ENCODE data around the gene PPT2. TPM values are rescaled to one million over a fixed set of nuclear protein-coding genes. Genes with fewer than 3 reads are reported as not detected.

PPT2 gene
- total RNA-seq, 1 experiment from 2014 or later, result 70.9 TPM

- Histone ChIP-seq H3K27me3 (replicated peaks; ENCODE audit: insufficient read depth, low read depth, low read length, poor library complexity) (no peaks in the 10 kb centered on the region), H3K9me3 (ENCODE audit: low read depth, low read length, poor library complexity, severe bottlenecking) (no peaks in the 10 kb centered on the region), H3K27ac (ENCODE audit: low read depth, low read length, poor library complexity, severe bottlenecking) (no peak overlapping the region), H3K4me1 (ENCODE audit: insufficient read depth, low read length, poor library complexity, severe bottlenecking) (peaks cover 3% of the 10 kb centered on the region), H3K36me3 (ENCODE audit: insufficient read depth, low read length, poor library complexity, severe bottlenecking) (no peaks in the 10 kb centered on the region), H3K4me3 (ENCODE audit: low read depth, low read length, poor library complexity, severe bottlenecking) (no peak overlapping the region)
- intact Hi-C loops (cut with micrococcal nuclease; ENCODE audit: unreplicated experiment), result no loop called here
- TF ChIP-seq EZH2 (IDR thresholded peaks at IDR 0.05; ENCODE audit: borderline replicate concordance, low read depth, low read length, poor library complexity, severe bottlenecking), result no peak
- no peak for TF ChIP-seq CTCF (conservative IDR thresholded peaks at IDR 0.05; ENCODE audit: low read depth, low read length)
- BruUV-seq (replicated peaks), result no TSS peak
- POLR2A ChIA-PET (ENCODE audit: low non-redundant PET), result no interaction called here
- CTCF ChIA-PET, result no interaction called here
- no peak for DNase-seq (ENCODE audit: low spot score)
Observed at GRCh38 chr6:32146687-32147086, 7.3 kb upstream of the PPT2 start.

GRCh38 chr6:32147401-32148132, 6.4 kb upstream of the PPT2 start:
- TF ChIP-seq CTCF (conservative IDR thresholded peaks at IDR 0.05; ENCODE audit: low read depth, low read length) (no peak), EZH2 (IDR thresholded peaks at IDR 0.05; ENCODE audit: borderline replicate concordance, low read depth, low read length, poor library complexity, severe bottlenecking) (no peak)
- no peak overlapping the region for H3K4me3 ChIP-seq (ENCODE audit: low read depth, low read length, poor library complexity, severe bottlenecking)
- no peak for DNase-seq (ENCODE audit: low spot score)
- ChIA-PET CTCF (no interaction called here), POLR2A (ENCODE audit: low non-redundant PET) (no interaction called here)
- peaks cover 11% of the 10 kb centered on the region for H3K4me1 ChIP-seq (ENCODE audit: insufficient read depth, low read length, poor library complexity, severe bottlenecking)
- no peaks in the 10 kb centered on the region for H3K27me3 ChIP-seq (replicated peaks; ENCODE audit: insufficient read depth, low read depth, low read length, poor library complexity)
- no peak overlapping the region for H3K27ac ChIP-seq (ENCODE audit: low read depth, low read length, poor library complexity, severe bottlenecking)
- no TSS peak for BruUV-seq (replicated peaks)
- intact Hi-C loops (cut with micrococcal nuclease; ENCODE audit: unreplicated experiment), result no loop called here
- no peaks in the 10 kb centered on the region for H3K36me3 ChIP-seq (ENCODE audit: insufficient read depth, low read length, poor library complexity, severe bottlenecking)
- no peaks in the 10 kb centered on the region for H3K9me3 ChIP-seq (ENCODE audit: low read depth, low read length, poor library complexity, severe bottlenecking)

GRCh38 chr6:32148289-32149091, 5.5 kb upstream of the PPT2 start:
- TF ChIP-seq CTCF (conservative IDR thresholded peaks at IDR 0.05; ENCODE audit: low read depth, low read length) (no peak), EZH2 (IDR thresholded peaks at IDR 0.05; ENCODE audit: borderline replicate concordance, low read depth, low read length, poor library complexity, severe bottlenecking) (no peak)
- Histone ChIP-seq H3K36me3 (ENCODE audit: insufficient read depth, low read length, poor library complexity, severe bottlenecking) (no peaks in the 10 kb centered on the region), H3K4me1 (ENCODE audit: insufficient read depth, low read length, poor library complexity, severe bottlenecking) (peaks cover 17% of the 10 kb centered on the region), H3K9me3 (ENCODE audit: low read depth, low read length, poor library complexity, severe bottlenecking) (no peaks in the 10 kb centered on the region), H3K27ac (ENCODE audit: low read depth, low read length, poor library complexity, severe bottlenecking) (no peak overlapping the region), H3K4me3 (ENCODE audit: low read depth, low read length, poor library complexity, severe bottlenecking) (no peak overlapping the region), H3K27me3 (replicated peaks; ENCODE audit: insufficient read depth, low read depth, low read length, poor library complexity) (no peaks in the 10 kb centered on the region)
- intact Hi-C loops (cut with micrococcal nuclease; ENCODE audit: unreplicated experiment), result no loop called here
- BruUV-seq (replicated peaks), result no TSS peak
- POLR2A ChIA-PET (ENCODE audit: low non-redundant PET), result no interaction called here
- CTCF ChIA-PET, result no interaction called here
- DNase-seq (ENCODE audit: low spot score), result no peak
